Measurements from ENCODE around the gene KLK6. TPM values are rescaled to one million over a fixed set of nuclear protein-coding genes. Genes with fewer than 3 reads are reported as not detected.

KLK6 gene
- polyA plus RNA-seq, 3 donors, result 37.7 to 40.8 (median 37.7) TPM

- no peak for DNase-seq
These were observed 56.4 kb downstream of the KLK6 start for GRCh38 chr19:50912727-50913716.

GRCh38 chr19:50912102-50912599 lies 57.2 kb downstream of the KLK6 start:
- no peak for DNase-seq

GRCh38 chr19:50911206-50912101 lies 57.9 kb downstream of the KLK6 start, which contains the start of gene KLK4:
Gene KLK4, minus strand, starts transcription at chr19:50911395. Its CDS starts 657 bp downstream, at chr19:50910738.
- no peak for DNase-seq

GRCh38 chr19:50910722-50911121 lies 58.7 kb downstream of the KLK6 start:
- DNase-seq, result no peak

GRCh38 chr19:50909240-50910070 lies 59.9 kb downstream of the KLK6 start:
- peak; percentile 38 for DNase-seq

Other genes starting within 250 kb of the KLK6 start
- 1 to 10 TPM; 4.9 to 7.6 (median 6.5) TPM for gene SHANK1, start 249.8 kb downstream of the KLK6 start, polyA plus RNA-seq (ENCODE audit: insufficient read length in 3 of 3)
- 10 to 100 TPM; 28.1 to 40.3 (median 30.4) TPM for gene CLEC11A, start 246.2 kb downstream of the KLK6 start, polyA plus RNA-seq (ENCODE audit: insufficient read length in 3 of 3)
- not detected for gene GPR32, start 199.1 kb downstream of the KLK6 start, polyA plus RNA-seq (ENCODE audit: insufficient read length in 3 of 3)
- under 1 TPM in 1 of 3 donors, not detected in 2; 0.09 TPM for gene ACP4, start 179.2 kb downstream of the KLK6 start, polyA plus RNA-seq (ENCODE audit: insufficient read length in 3 of 3)
- gene KLK1, start 145.8 kb downstream of the KLK6 start, polyA plus RNA-seq (ENCODE audit: insufficient read length in 3 of 3), result 1 to 10 TPM; 1.2 to 1.7 (median 1.3) TPM
- not detected for gene KLK15, start 136.0 kb downstream of the KLK6 start, polyA plus RNA-seq (ENCODE audit: insufficient read length in 3 of 3)
- under 1 TPM; 0.47 to 0.58 (median 0.51) TPM for gene KLK3, start 114.7 kb downstream of the KLK6 start, polyA plus RNA-seq (ENCODE audit: insufficient read length in 3 of 3)
- gene KLK2, start 96.2 kb downstream of the KLK6 start, polyA plus RNA-seq (ENCODE audit: insufficient read length in 3 of 3), result under 1 TPM in 2 of 3 donors, not detected in 1; 0.21 to 0.34 TPM
- under 1 TPM in 1 of 3 donors, not detected in 2; 0.06 TPM for gene KLK4, start 58.2 kb downstream of the KLK6 start, polyA plus RNA-seq (ENCODE audit: insufficient read length in 3 of 3)
- 1 to 10 TPM; 1.6 to 1.9 (median 1.9) TPM for gene KLK5, start 16.6 kb downstream of the KLK6 start, polyA plus RNA-seq (ENCODE audit: insufficient read length in 3 of 3)
- 1 to 10 TPM; 3.3 to 4.5 (median 3.8) TPM for gene KLK7, start 14.3 kb upstream of the KLK6 start, polyA plus RNA-seq (ENCODE audit: insufficient read length in 3 of 3)
- gene KLK8, start 32.0 kb upstream of the KLK6 start, polyA plus RNA-seq (ENCODE audit: insufficient read length in 3 of 3), result 1 to 10 TPM; 1.8 to 2.8 (median 2.8) TPM
- under 1 TPM; 0.16 to 0.36 (median 0.24) TPM for gene KLK10, start 50.1 kb upstream of the KLK6 start, polyA plus RNA-seq (ENCODE audit: insufficient read length in 3 of 3)
- under 1 TPM in 1 of 3 donors, not detected in 2; 0.14 TPM for gene KLK11, start 57.0 kb upstream of the KLK6 start, polyA plus RNA-seq (ENCODE audit: insufficient read length in 3 of 3)
- gene KLK12, start 65.4 kb upstream of the KLK6 start, polyA plus RNA-seq (ENCODE audit: insufficient read length in 3 of 3), result not detected
- under 1 TPM; 0.24 to 0.65 (median 0.53) TPM for gene KLK13, start 95.5 kb upstream of the KLK6 start, polyA plus RNA-seq (ENCODE audit: insufficient read length in 3 of 3)
- under 1 TPM; 0.14 to 0.32 (median 0.19) TPM for gene KLK14, start 113.3 kb upstream of the KLK6 start, polyA plus RNA-seq (ENCODE audit: insufficient read length in 3 of 3)
- gene CTU1, start 138.8 kb upstream of the KLK6 start, polyA plus RNA-seq (ENCODE audit: insufficient read length in 3 of 3), result 1 to 10 TPM; 3.0 to 5.1 (median 4.3) TPM
- gene SIGLEC9, start 155.3 kb upstream of the KLK6 start, polyA plus RNA-seq (ENCODE audit: insufficient read length in 3 of 3), result 1 to 10 TPM; 1.5 to 1.8 (median 1.5) TPM
- gene SIGLEC7, start 172.7 kb upstream of the KLK6 start, polyA plus RNA-seq (ENCODE audit: insufficient read length in 3 of 3), result under 1 TPM; 0.33 to 0.43 (median 0.36) TPM